Muscle layer of duodenum (tissue), 2 donors: Measurements from ENCODE around the gene WWP2.
A peak's percentile ranks its signal among the peaks of the same experiment; 100 is the strongest.
"Not testable (repeated sequence)": the region's sequence is repeated elsewhere in the genome, so short reads cannot be mapped to it uniquely, and the experiment has no call there.

Experiments used
- H3K27ac ChIP-seq: one replicate; pipeline ENCODE4 v1.7.0; 2013; ENCODE audit warnings: mild to moderate bottlenecking, low read length
- H3K27me3 ChIP-seq: one replicate; pipeline ENCODE4 v1.7.0; 2013; ENCODE audit warnings: low read depth, mild to moderate bottlenecking, control low read depth, low read length
- H3K36me3 ChIP-seq, 2 donors: one replicate each; pipeline ENCODE4 v1.7.0; 2013; ENCODE audit warnings: low read length in 2 of 2, control low read depth in 1 of 2, mild to moderate bottlenecking in 1 of 2; ENCODE audit not compliant: insufficient read depth in 2 of 2, control insufficient read depth in 1 of 2
- H3K4me1 ChIP-seq, 2 donors: one replicate each; pipeline ENCODE4 v1.7.0; 2013; ENCODE audit warnings: low read length in 2 of 2, mild to moderate bottlenecking in 2 of 2, control low read depth in 1 of 2, moderate library complexity in 1 of 2; ENCODE audit not compliant: insufficient read depth in 2 of 2, control insufficient read depth in 1 of 2
- H3K4me3 ChIP-seq, 2 donors: one replicate each; pipeline ENCODE4 v1.7.0; 2013; ENCODE audit warnings: low read length in 2 of 2, low read depth in 1 of 2, mild to moderate bottlenecking in 1 of 2
- H3K9me3 ChIP-seq, 2 donors: one replicate each; pipeline ENCODE4 v1.7.0; 2013; ENCODE audit warnings: low read length in 2 of 2, control low read depth in 1 of 2, mild to moderate bottlenecking in 1 of 2; ENCODE audit not compliant: control insufficient read depth in 1 of 2
- donor health status: healthy.

WWP2 gene

DNA sequence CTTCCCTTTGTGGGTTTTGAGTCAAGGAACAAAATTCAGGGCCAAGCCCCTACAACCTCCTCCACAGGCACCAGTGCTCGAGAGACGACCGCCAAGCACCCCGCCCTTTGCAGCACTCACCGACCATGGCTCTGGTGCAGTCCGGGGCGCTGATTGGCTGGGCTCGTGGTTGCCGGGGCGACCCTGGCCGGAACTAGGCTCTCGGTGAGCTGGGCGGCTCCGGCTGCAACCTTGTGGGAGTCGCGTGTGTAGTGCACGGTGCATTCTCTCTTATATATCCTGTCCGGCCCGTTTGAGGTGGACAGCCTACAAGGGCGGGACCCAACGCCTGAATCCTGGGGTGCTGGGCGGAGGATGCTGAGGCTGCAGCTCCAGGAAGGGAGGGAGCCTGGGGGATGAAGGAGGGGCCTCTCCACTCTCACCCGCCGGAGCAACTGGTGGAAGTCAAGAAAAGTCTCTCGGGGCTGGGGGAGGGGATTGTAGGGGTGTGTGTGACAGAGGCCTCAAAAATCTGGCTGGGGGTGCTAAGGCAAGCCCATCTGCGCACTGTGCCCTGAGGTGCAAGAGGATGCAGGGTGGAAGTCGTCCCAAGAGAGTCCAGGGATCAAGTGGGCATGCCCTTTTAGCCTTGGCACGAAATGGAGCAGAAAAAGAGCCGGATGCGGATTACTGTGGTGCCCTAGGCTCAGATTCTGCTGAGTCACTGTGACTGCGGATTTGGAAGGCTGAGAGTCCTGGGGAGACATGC is 35.6 kb upstream of the WWP2 start, which contains the start of gene NQO1:
Gene NQO1 (minus strand): TSS at position 248 of the 748 bp plus-strand sequence. CDS start 121 bp downstream, at position 127.
- Histone ChIP-seq H3K27me3 (no peaks in the 10 kb centered on the region), H3K27ac (peak within 1 kb of the TSS; percentile 79), H3K4me3 (peak within 1 kb of the TSS; percentile 71 to 81), H3K36me3 (peaks cover 0 to 7% of the 10 kb centered on the region in 2 donors), H3K9me3 (no peaks in the 10 kb centered on the region), H3K4me1 (peaks cover 8 to 22% of the 10 kb centered on the region in 2 donors)

GRCh38 chr16:69727916-69728270 is 34.2 kb upstream of the WWP2 start:
- Histone ChIP-seq H3K4me1 (peaks cover 8 to 22% of the 10 kb centered on the region in 2 donors), H3K27me3 (no peaks in the 10 kb centered on the region), H3K9me3 (no peaks in the 10 kb centered on the region), H3K36me3 (peaks cover 0 to 7% of the 10 kb centered on the region in 2 donors), H3K4me3 (no peak overlapping the region), H3K27ac (no peak overlapping the region)

DNA sequence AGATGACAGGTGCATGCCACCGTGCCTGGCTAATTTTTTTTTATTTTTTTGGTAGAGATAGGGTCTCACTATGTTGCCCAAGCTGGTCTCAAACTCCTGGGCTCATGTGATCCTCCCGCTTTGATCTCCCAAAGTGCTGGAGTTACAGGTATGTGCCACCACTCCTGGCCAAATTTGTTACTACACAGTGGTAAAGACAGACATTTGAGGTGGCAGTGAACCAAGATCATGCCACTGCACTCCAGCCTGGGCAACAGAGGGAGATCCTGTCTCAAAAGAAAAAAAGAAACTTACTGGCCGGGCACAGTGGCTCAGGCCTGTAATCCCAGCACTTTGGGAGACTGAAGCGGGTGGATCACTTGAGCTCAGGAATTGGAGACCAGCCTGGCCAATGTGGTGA is 33.1 kb upstream of the WWP2 start:
- not testable (repeated sequence) for H3K4me3 ChIP-seq, H3K9me3 ChIP-seq, H3K27me3 ChIP-seq, H3K36me3 ChIP-seq, H3K27ac ChIP-seq
- peaks cover 8 to 22% of the 10 kb centered on the region in 2 donors for H3K4me1 ChIP-seq

DNA sequence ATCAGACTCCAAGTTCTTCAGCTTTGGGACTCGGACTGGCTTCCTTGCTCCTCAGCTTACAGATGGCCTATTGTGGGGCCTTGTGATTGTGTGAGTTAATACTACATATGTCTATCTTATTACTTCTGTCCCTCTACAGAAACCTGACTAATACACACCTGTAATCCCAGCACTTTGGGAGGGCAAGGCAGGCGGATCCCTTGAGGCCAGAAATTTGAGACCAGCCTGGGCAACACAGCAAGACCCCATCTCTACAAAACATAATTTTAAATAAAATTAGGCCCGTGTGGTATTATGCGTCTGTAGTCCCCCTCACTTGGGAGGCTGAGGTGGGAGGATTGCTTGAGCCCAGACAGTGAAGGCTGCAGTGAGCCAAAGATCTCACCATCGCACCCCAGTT is 30.9 kb upstream of the WWP2 start:
- not testable (repeated sequence) for H3K4me3 ChIP-seq, H3K27me3 ChIP-seq, H3K36me3 ChIP-seq, H3K27ac ChIP-seq, H3K9me3 ChIP-seq
- peaks cover 5 to 15% of the 10 kb centered on the region in 2 donors for H3K4me1 ChIP-seq

DNA sequence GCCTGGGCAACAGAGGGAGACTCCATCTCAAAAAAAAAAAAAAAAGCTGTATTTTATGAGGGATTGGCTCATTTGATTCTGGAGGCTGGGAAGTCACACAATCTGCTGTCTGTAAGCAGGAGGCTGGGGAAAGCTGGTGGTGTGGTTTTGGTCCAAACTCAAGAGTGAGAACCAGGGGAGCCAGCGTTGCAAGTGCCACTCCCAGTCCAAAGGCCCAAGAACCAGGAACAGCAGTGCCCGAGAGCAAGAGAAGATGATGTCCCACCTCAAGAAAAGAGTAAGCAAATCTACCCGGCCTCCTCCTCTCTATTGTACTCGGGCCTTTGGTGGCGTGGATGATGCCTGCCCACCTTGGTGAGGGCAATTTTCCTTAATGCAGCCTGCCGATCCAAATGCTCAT is 30.0 kb upstream of the WWP2 start:
- H3K27ac ChIP-seq: no peak overlapping the region
- H3K4me1 ChIP-seq: peaks cover 0 to 7% of the 10 kb centered on the region in 2 donors
- no peaks in the 10 kb centered on the region for H3K27me3 ChIP-seq
- H3K4me3 ChIP-seq: no peak overlapping the region
- no peaks in the 10 kb centered on the region for H3K9me3 ChIP-seq
- H3K36me3 ChIP-seq: peaks cover 0 to under 1% of the 10 kb centered on the region in 2 donors

- peak overlapping the region; percentile 43 for H3K27ac ChIP-seq
- H3K36me3 ChIP-seq: peaks cover 47 to 59% of the 10 kb centered on the region in 2 donors
- no peak overlapping the region for H3K4me3 ChIP-seq
- H3K27me3 ChIP-seq: no peaks in the 10 kb centered on the region
- no peaks in the 10 kb centered on the region for H3K9me3 ChIP-seq
- peaks cover 5% of the 10 kb centered on the region in 2 donors for H3K4me1 ChIP-seq
Observed at GRCh38 chr16:69741519-69741918, 20.6 kb upstream of the WWP2 start.

- no peaks in the 10 kb centered on the region for H3K27me3 ChIP-seq
- peaks cover 5% of the 10 kb centered on the region in 2 donors for H3K4me1 ChIP-seq
- no peaks in the 10 kb centered on the region for H3K9me3 ChIP-seq
- H3K27ac ChIP-seq: peak overlapping the region; percentile 43
- no peak overlapping the region for H3K4me3 ChIP-seq
- peaks cover 47 to 64% of the 10 kb centered on the region in 2 donors for H3K36me3 ChIP-seq
Observed at GRCh38 chr16:69741951-69742904, 19.9 kb upstream of the WWP2 start.

DNA sequence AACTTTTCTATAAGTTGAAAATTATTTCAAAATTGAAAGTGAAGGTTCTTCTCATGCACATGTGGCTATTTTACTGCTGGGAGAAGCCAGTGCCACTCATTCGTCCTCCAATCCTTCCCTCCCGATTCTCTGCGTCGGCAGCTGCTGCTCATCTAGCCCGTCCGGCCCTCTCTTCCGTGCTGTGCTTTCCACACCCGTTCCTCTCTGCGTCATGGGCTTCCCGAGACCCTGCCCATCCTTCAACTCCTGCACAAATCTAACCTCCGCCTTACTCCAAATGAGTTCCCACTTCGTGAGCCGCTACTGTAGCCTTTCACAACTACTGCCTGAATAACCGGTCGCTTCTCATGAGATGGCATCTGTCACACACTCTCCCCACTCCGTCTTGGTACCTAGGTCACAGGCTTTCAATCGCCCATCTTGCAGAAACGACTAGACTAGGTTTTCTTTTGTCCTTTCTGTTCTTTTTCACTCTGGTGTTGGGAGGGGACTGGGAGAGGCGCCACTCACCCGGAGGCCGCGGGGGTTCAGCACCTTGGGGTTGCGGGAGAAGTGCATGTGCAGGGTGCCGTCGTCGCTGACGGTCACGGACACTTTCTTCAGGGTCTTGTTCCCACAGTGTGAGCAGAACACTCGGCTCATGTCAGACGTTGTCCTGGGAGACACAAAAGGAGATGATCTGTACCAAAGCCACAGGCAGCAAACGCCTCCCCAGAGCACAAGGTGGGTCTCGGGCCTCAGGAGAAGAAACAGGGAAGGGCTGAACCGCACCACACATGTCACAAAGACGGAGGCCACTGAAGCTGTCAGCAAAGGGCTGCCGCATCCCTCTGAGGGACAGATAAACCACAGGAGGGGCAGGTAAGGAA is 17.5 kb upstream of the WWP2 start:
- peaks cover 62 to 88% of the 10 kb centered on the region in 2 donors for H3K36me3 ChIP-seq
- H3K27ac ChIP-seq: no peak overlapping the region
- peaks cover 5% of the 10 kb centered on the region in 2 donors for H3K4me1 ChIP-seq
- H3K4me3 ChIP-seq: no peak overlapping the region
- no peaks in the 10 kb centered on the region for H3K9me3 ChIP-seq
- no peaks in the 10 kb centered on the region for H3K27me3 ChIP-seq

DNA sequence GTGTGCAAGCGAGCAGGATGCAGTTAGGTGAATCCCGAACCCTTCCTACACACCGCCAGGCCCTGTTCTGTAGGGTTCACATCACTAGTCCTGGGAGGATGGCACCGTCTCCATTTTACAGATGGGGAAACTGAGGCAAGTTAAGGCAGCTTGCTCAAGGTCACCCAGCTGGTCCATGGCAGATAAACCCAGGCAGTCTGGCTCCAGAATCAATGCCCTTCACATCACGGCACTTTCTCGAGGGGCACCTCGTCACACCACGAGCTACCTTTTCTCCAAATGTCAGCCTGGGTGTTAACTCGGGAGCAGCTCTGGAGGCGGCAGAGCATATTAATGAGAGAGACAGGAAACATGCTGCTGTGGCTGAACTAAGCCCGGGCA is 16.9 kb upstream of the WWP2 start:
- Histone ChIP-seq H3K27ac (no peak overlapping the region), H3K9me3 (no peaks in the 10 kb centered on the region), H3K4me1 (peaks cover 5% of the 10 kb centered on the region in 2 donors), H3K27me3 (no peaks in the 10 kb centered on the region), H3K36me3 (peaks cover 61 to 92% of the 10 kb centered on the region in 2 donors), H3K4me3 (no peak overlapping the region)

DNA sequence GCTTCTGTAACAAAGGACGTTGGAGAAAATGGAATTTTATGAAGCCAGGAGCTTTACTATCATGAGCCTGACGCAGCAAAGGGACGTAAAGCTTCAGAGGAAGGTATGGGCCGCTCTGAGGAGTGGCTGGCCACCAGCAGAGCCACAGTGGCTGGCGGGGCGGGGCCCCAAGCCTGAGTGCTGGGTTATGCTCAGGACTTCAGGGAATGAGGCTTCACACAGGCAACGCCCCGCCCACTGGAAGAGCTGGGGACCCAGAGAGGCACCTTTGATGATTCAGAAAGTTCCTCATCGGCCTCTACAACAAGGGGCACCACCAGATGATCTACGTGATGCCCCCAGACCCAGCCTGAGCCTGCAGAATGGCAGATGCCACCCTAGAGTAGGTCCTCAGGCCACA is 16.2 kb upstream of the WWP2 start:
- Histone ChIP-seq H3K4me3 (no peak overlapping the region), H3K27ac (no peak overlapping the region)

More for the DNA sequence above, 16.2 kb upstream of the WWP2 start:
- no peaks in the 10 kb centered on the region for H3K27me3 ChIP-seq
- no peaks in the 10 kb centered on the region for H3K9me3 ChIP-seq
- H3K36me3 ChIP-seq: peaks cover 64 to 95% of the 10 kb centered on the region in 2 donors
- peaks cover 5% of the 10 kb centered on the region in 2 donors for H3K4me1 ChIP-seq
